T-helper 9 cell (primary cell): ENCODE results near the gene SUMF1.
A peak's percentile ranks its signal among the peaks of the same experiment; 100 is the strongest.

Experiments used
- DNase-seq: peaks from one replicate; pipeline ENCODE4 v3.0.0-alpha.2; 2020

The SUMF1 gene

GRCh38 chr3:4375911-4376310 lies 91.2 kb downstream of the SUMF1 start:
- no peak for DNase-seq

- no peak for DNase-seq
These were observed 93.4 kb downstream of the SUMF1 start for GRCh38 chr3:4373669-4374068.

GRCh38 chr3:4362523-4362922 lies 104.5 kb downstream of the SUMF1 start:
- no peak for DNase-seq

DNA sequence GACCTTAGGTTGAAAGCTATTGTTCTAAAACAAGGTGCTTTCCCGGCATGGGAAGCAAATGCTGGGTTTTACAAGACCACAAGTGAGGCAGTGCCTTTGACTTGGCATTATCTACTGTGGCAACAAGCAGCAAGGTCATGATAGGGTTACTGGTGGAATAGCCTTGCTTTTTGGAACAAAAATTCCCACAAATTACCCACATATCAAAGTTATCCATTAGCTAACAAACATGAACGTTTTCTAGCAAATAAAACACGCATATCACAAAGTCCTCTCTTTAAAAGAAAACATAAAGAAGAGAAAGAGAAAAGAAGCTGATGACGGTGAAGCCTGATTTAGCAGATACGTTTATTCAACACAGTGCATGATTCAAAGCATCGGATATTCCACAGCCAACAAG lies 106.3 kb downstream of the SUMF1 start:
- no peak for DNase-seq

GRCh38 chr3:4359805-4360502 lies 107.1 kb downstream of the SUMF1 start:
- DNase-seq: no peak

- no peak for DNase-seq
These were observed 108.8 kb downstream of the SUMF1 start for GRCh38 chr3:4358273-4358672.

DNA sequence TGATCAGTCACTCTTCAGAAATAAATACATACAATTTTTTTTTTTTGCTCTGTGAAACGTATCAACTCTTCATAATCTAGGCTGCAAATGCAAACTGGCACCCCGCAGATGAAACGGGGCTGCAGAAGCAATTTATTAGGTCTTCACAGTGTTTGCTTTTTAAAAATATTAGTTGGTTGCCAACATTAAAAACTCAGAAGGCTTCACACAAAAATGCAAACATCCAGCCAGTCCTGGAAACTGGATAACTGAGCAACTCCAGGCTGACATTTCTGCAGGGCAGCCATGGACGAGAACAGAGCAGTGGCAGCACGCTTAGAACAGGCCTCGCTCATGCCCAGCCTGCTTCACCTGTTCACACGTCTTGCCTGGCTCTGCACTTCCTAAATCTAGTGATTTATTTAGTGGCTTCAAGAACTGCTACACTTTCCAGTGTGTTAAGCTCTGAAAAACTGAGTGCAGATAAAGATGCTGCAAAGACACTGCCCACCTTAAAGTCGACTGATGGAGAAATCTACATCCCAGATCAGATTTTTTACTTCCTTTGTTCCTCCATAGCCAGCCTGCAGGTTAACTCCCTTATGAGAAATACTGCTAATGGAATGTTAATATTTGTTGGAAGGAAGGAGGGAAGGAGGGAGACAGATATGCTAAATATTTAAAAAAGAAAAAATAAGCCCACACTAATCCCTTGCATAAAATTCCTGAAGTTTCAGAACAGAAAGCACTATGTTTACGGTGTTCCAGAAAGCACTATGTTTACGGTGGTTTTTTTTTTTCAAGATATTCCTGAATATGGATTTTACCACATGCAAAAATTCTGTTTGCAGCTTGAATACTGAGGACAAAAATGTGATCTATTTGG lies 110.3 kb downstream of the SUMF1 start:
- DNase-seq: no peak

DNA sequence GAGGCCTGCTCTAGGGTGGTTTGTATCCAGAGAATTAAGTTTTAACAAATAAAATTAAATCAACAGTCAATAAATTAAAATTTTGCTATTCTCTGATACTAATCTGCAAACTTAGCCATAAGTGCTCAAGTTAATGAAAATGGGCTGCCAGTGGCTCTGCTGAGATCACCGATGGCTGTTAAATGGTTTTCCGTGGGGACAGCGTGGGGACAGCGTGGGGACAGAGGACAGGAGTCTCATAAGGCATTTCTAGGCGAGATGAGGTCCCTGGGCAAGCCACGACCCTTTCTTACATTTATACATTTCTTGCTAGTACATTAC lies 110.9 kb downstream of the SUMF1 start:
- DNase-seq: no peak

DNA sequence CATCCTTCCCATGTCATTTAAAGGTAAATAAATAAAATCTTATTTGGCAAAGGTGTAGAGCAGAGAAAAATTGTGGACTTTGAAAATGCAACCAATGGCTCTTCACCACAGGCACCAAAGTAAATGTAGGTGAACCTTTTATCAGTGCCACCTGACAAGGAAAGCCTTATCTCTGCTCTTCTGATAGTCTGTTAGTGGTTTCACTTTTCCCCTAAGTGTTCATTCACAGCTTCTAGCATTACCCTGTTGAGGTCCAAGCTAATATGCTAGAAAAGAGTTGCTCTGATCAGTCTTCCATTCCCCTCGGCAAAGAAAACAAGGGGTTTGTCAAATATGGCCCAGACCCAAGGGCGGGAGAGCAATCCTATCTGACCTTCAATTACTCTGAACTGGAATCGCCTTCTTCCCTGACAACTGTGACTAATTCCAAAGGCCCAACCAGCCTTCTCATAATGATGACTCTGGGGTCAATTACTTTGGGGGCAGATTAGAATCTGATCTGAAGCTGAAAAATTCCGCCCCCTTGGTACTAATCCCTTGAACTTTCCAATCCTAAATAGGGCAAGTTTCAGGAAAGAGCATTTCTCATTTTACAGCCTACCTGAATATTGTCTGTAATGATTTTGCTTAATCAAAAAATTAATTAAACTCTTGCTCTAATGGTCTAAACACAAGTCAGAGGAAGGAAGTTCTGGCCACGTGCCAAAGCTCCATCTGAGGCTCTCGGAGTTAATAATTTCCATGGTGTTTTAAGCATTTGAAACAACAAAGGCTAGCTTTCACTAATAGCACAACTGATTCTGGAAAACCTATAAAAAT lies 111.5 kb downstream of the SUMF1 start:
- DNase-seq: no peak

GRCh38 chr3:4351872-4352271 lies 115.2 kb downstream of the SUMF1 start:
- no peak for DNase-seq

GRCh38 chr3:4351164-4351855 lies 115.8 kb downstream of the SUMF1 start:
- no peak for DNase-seq

GRCh38 chr3:4350789-4351163 lies 116.3 kb downstream of the SUMF1 start:
- peak; percentile 20 for DNase-seq

GRCh38 chr3:4343258-4343657 lies 123.8 kb downstream of the SUMF1 start:
- DNase-seq: no peak

DNA sequence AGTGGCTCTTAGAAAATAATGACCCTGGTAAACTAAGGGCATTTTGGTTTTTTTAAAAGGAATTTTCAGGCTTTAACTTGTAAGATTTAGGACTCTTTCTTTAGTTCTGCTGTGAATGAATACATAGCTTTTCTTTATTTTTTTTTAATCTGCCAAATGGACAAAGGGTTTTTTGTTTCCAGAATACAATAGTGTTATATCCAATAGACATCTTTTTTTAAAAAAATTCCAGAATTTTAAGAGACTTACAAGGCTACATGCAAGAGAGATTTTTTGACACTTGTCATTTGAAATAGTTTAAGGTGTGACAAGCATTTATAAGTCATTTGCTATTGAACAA lies 125.8 kb downstream of the SUMF1 start:
- DNase-seq: no peak

DNA sequence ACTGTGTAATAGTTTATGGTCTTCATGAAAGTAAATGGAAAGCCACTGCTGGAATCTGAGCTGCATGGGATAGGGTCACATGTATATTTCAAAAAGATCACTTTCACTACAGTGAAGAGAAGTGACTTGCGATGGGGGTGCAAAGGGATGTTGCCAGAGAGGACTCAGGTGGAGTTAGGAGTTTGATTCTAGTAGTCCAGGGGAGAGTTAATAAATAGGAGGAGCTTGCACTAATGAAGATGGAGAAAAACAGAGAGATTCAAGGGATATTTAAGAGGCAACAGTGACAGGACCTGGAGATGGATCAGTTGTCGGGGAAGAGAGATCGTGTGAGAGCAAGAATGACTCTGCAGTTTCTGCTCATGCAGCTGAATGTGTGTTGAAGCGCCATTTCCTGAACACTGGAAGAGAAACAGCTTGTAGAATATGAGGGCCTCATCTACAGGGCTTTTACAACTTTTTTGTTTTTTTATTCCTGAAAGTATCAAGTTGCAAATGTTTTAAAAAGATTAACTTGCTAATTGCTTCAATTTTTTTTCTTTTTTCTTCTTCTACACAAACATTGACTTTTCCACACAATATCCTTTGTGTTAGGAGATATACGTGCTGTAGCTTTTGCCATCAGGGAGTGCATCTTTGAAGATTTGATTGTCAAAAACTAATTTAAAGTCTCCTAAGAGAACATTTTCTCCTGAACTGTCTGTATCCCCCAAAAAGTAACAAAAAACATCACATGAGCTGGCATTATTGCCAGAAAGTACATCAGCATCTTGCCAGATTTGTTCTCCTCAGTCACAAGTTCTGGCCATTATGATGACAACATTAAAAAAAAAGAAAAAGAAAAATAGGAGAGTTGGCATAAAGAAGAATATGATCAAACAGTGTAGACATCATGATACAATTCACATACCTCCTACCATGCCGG lies 126.4 kb downstream of the SUMF1 start:
- no peak for DNase-seq

DNA sequence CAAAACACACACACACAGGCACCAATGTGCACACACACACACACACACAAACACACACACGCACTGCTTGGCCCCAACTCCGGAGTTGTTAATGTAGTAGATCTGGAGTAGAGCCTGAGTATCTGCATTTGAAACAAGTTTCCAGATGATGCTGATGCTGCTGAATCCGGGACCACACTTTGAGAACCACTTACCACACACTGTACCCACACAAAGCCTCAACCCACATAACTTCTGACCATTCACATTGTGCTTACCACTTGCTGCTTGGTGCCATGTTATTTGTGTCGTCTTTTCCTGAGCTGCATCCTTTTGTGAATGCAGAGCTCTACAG lies 127.0 kb downstream of the SUMF1 start:
- DNase-seq: no peak

DNA sequence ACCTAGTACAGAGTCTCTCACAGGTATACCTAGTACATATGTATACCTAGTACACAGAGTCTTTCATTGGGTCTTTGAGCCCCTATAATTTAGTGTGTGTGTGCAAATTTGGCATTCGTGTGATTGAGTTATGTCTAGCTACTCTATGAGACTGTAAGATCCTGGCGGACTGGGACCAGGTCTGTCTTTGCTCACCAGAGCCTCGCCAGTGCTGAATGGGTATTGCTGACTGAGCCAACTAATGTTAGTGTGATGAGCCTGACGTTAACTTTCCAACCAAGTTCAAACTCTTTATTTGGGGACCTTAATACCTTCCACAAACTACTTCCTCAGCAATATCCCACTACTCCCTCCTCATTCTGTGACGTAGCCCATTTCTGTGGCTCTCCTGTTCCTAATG lies 128.3 kb downstream of the SUMF1 start:
- DNase-seq: no peak

DNA sequence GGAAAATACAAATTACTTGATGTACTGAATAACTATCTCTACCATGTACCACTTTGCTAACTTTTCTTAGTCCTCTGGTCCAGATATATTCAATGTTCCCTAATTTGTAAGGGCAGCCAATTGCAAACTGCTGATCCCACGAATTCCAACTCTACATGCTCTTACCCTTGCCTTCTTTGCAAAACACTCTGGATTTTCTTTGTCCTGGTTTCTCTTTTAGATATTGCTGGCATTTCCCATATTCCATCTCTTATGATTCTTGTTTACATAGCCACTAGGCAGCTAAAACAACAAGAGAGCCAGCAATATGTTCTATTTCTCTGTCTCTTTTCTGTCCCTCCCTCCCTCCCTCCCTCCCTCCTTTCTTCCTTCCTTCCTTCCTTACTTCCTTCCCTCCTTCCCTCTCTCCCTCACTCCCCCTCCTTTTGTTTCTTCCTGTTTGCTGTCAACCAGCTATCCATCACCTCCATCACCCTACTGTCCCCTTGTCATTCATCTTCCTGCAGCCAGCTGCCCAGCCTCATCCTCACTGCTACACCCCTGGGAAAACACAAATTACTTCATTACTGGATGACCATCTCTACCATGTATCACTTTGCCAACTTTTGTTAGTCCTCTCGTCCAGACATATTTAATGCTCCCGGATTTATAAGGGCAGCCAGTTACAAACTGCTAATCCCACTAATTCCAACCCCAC lies 130.1 kb downstream of the SUMF1 start:
- no peak for DNase-seq

GRCh38 chr3:4335840-4336562 lies 131.1 kb downstream of the SUMF1 start:
- DNase-seq: no peak

GRCh38 chr3:4334548-4334947 lies 132.5 kb downstream of the SUMF1 start:
- no peak for DNase-seq

DNA sequence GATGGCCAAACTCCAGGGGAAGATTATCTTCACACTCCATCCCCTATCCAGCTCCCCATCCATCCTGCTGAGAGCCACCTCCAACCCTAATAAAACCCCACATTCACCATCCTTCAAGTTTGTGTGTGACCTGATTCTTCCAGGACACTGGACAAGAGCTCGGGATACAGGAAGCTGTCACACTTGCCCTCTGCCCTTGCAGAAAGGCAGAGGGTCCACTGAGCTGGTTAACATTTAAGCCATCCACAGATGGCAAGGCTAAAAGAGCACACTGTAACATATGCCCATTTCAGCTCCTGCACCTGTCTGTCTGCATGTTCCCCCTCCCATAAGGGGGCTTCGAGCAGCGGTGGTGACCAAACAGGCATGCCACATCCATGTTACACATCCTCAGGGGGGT lies 134.1 kb downstream of the SUMF1 start:
- no peak for DNase-seq
